NCI-H2196 (cell line): Measurements from ENCODE around the gene ALDH3B2.
A peak's percentile ranks its signal among the peaks of the same experiment; 100 is the strongest.
"Not testable (repeated sequence)": the region's sequence is repeated elsewhere in the genome, so short reads cannot be mapped to it uniquely, and the experiment has no call there.

Experiments used
- DNase-seq: peaks from one replicate; lab custom pipeline; 2025; ENCODE audit not compliant: unreplicated experiment; lab: John Stamatoyannopoulos, UW

The ALDH3B2 gene

GRCh38 chr11:67631411-67631810 is 43.0 kb downstream of the ALDH3B2 start:
- DNase-seq, result no peak

- no peak for DNase-seq
These were observed 43.5 kb downstream of the ALDH3B2 start for GRCh38 chr11:67630943-67631331.

DNA sequence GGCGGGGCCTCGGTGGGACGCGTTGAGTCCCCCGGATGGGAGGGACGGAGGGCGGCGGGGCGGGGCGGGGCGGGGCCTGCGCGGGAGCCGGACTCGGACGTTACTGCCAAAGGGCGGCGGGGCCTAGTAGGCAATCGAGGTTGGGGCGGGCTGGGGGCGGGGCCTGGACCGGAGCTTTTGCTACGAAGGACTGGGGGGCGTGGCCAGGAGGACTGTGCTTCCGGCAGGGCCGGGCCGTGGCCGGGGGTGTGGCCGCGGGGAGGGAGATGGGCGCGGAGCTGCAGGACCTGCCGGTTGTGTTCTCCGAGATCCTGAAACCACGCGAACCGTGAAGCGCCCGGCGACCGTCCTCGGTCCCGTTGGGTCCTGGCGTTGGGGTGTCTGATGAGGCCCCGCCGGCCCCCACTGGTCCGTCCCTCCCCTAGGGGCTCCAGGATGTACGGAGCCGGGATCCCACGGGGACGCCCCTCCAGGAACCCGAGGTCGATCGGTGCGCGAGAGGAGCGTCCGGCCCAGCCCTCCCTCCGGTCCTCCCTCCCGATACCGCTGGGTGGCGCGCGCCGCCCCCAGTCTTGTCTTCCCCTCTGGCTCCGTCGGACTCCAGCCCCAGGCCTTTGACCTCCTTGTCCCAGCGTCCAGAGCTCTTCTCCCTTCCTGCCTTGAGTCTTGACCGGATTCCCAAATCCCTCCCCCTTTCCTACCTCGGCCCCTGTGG is 44.0 kb downstream of the ALDH3B2 start:
- peak; percentile 98 for DNase-seq

GRCh38 chr11:67629386-67630227 is 44.8 kb downstream of the ALDH3B2 start, which contains the start of gene NUDT8:
Gene NUDT8, minus strand, starts transcription at chr11:67629937. Its CDS starts 26 bp downstream, at chr11:67629911.
- peak; percentile 89 for DNase-seq

- no peak for DNase-seq
These were observed 45.6 kb downstream of the ALDH3B2 start for GRCh38 chr11:67628710-67629385.

DNA sequence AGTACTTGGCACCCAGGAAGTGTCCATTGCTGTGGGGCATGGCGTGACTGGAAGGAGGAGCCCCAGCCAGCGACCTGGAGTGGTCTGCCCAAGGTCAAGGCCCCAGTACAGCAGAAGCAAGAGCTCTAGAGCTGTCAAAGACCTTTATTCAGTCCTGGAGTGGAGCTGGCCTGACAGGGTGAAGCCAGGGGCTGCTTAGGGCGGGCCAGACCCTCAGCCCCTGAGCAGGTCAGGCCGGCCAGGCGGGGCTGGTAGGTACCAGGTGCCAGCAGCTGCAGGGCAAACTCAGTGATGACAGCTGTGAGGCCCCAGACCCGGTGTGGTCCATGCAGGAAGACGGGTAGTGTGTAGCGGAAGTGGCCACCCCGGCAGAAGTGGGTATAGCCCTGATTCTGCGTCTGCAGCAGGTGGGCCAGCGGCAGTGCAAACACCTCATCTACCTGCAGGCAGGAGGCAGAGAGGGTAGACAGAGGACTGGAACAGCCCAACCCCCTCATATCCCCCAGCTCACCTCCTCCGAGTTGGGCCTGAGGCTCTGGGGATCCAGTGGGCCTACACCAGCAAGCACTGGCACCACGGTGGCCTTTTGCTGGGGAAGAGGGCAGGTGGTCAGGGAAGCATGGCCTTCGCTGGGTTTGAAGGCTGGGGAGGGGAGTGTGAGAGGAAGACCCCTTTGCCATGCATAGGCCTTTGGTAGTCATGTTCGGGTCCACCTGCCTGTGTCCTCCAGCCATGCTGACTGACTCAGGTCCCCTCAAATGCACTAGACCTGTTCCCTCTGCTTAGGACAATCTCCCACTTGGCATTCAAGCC is 46.4 kb downstream of the ALDH3B2 start:
- DNase-seq, result no peak

GRCh38 chr11:67627441-67627811 is 47.0 kb downstream of the ALDH3B2 start:
- DNase-seq, result no peak

DNA sequence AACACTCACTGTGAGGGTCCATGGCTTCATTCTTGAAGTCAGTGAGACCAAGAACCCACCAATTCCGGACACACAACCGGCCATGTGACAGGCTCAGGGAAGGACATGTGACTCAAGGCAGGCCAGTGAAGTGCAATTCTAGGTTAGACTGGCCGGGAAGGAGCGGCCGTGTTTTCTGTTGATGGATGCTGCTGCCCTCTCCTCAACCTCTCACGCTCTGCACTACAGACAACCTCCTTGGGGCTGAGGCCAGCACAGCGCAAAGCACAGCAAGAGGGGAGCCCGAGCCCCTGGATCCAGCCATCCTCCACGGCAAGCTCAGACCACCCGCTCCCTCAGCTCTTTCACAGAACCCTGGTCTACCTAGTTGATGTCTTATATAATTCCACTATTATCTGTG is 47.5 kb downstream of the ALDH3B2 start:
- no peak for DNase-seq

- DNase-seq, result not testable (repeated sequence)
These were observed 48.1 kb downstream of the ALDH3B2 start for GRCh38 chr11:67626131-67626833.

DNA sequence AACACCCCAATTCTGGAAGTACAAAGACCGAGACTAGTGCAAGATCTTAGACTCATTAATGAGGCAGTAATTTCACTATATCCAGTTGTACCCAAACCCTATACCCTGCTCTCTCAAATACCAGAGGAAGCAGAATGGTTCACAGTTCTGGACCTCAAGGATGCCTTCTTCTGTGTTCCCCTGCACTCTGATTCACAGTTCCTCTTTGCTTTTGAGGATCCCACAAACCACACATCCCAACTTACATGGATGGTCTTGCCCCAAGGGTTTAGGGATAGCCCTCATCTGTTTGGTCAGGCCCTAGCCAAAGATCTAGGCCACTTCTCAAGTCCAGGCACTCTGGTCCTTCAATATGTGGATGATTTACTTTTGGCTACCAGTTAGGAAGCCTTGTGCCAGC is 50.6 kb downstream of the ALDH3B2 start:
- not testable (repeated sequence) for DNase-seq

DNA sequence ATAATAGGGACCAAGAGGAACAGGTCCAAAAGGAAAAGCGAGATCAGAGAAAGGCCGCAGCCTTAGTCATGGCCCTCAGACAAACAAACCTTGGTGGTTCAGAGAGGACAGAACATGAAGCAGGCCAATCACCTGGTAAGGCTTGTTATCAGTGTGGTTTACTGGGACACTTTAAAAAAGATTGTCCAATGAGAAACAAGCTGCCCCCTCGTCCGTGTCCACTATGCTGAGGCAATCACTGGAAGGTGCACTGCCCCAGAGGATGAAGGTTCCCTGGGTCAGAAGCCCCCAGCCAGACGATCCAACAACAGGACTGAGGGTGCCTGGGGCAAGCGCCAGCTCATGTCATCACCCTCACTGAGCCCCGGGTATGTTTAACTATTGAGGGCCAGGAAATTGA is 51.5 kb downstream of the ALDH3B2 start:
- DNase-seq, result not testable (repeated sequence)

DNA sequence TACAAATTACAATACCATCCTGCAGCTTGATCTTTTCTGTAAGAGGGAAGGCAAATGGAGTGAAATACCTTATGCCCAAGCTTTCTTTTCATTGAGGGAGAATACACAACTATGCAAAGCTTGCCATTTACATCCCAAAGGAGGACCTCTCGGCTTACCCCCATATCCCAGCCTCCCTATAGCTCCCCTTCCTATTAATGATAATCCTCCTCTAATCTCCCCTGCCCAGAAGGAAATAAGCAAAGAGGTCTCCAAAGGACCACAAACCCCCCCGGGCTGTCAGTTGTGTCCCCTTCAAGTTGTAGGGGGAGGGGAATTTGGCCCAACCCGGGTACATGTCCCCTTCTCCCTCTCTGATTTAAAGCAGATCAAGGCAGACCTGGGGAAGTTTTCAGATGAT is 52.5 kb downstream of the ALDH3B2 start:
- DNase-seq, result not testable (repeated sequence)

DNA sequence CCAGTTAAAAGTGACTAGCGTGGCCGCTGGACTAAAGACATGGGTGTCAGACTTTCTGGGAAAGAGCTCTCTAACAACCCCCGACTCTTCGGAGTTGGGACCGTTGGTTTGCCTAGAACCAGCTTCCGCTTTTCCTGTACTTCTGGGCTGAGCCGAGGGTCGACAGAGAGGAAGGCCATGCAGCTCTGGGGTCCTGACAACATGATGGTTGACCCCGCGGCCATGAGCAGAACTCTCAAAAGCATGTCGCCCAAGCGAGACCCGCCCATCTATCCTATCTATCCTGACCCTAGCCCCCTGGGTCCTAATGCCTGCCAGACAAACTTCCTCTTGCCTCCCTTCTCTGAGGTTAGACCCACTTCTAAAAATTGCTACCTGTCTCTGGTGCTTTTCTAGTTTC is 53.8 kb downstream of the ALDH3B2 start:
- not testable (repeated sequence) for DNase-seq

GRCh38 chr11:67619683-67620618 is 54.5 kb downstream of the ALDH3B2 start:
- DNase-seq, result not testable (repeated sequence)

DNA sequence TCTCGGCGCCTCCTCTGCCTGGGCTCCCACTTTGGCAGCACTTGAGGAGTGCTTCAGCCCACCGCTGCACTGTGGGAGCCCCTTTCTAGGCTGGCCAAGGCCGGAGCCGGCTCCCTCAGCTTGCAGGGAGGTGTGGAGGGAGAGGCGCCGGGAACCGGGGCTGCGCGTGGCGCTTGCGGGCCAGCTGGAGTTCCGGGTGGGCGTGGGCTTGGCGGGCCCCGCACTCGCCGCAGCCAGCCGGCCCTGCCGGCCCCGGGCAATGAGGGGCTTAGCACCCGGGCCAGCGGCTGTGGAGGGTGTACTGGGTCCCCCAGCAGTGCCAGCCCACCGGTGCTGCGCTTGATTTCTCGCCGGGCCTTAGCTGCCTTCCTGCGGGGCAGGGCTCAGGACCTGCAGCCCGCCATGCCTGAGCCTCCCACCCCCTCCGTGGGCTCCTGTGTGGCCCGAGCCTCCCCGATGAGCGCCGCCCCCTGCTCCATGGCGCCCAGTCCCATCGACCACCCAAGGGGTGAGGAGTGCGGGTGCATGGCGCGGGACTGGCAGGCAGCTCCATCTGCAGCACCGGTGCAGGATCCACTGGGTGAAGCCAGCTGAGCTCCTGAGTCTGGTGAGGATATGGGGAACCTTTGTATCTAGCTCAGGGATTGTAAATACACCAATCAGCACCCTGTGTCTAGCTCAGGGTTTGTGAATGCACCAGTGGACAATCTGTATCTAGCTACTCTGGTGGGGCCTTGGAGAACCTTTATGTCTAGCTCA is 55.3 kb downstream of the ALDH3B2 start:
- DNase-seq, result not testable (repeated sequence)

DNA sequence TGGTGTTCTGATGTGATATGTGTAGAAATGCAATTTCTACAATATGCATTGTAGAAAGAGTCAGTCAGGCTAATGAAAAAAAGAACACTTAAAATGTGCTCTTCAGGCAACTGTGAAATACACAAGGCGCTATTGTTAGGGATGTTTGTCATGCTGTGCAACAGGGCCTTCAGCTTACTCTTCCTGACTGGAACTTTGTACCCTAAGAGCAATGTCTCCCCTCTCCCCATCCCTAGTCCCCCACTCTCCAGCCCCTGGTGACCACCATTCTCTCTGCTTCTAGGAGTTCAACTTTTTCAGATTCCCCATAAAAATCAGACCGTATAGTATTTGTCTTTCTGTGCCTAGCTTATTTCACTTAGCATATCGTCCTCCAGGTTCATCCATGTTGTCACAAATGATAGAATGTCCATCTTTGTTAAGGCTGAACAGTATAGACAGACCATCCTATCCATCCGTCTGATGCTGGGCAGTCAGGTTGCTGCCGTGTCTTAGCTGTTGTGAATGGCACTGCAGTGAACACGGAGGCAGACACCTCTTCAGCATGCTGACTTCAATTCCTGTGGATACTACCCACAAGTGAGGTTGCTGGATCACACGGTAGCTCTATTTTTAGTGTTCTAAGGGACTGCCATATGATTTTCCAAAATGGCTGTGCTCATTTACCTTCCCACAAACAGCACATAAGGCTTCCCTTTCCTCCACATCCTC is 57.0 kb downstream of the ALDH3B2 start:
- DNase-seq, result no peak

GRCh38 chr11:67616431-67617242 is 57.8 kb downstream of the ALDH3B2 start:
- DNase-seq, result no peak
